Medulla oblongata (tissue), 1 donor: ENCODE results near the gene PAWR.
"Not testable (repeated sequence)": the region's sequence is repeated elsewhere in the genome, so short reads cannot be mapped to it uniquely, and the experiment has no call there.

Experiments
- DNase-seq: peaks from one replicate; pipeline ENCODE4 v3.0.0-alpha.2; 2015; ENCODE audit errors: extremely low spot score

PAWR gene

DNA sequence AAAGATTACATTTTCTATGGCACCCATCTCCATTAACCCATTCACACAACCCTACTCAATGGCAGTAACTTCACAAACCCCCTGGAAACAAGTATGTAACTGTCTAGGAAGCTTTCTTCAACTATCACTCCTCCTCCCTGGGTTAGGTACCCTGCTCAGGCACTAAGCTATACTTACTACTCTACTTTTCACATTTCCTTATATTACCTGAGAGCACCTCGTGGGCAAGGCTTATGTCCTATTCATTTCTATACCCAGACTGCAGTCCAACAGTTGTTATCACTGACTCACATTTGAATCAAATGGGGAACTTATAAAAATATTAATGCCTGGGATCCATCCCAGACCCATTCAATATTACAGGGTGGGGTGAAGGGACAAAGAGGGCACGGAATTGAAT lies 4.6 kb downstream of the PAWR start:
- no peak for DNase-seq

- no peak for DNase-seq
These were observed 5.7 kb downstream of the PAWR start for GRCh38 chr12:79685068-79685467.

DNA sequence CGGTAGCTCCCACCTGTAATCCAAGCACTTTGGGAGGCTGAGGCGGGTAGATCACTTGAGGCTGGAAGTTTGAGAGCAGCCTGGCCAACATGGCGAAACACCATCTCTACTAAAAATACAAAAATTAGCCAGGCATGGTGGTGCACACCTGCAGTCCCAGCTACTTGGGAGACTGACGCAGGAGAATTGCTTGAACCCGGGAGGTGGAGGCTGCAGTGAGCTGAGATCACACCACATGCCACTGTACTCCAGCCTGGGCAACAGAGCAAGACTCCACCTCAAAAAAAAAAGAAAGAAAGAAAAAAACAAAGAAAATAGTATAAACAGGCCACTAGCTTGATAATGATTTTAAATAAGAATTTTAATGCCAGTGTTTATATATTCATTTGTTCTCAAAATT lies 6.4 kb downstream of the PAWR start:
- not testable (repeated sequence) for DNase-seq

GRCh38 chr12:79682593-79682992 lies 8.2 kb downstream of the PAWR start:
- no peak for DNase-seq

- DNase-seq: no peak
These were observed 9.7 kb downstream of the PAWR start for GRCh38 chr12:79681008-79681590.

GRCh38 chr12:79680051-79680450 lies 10.7 kb downstream of the PAWR start:
- no peak for DNase-seq

GRCh38 chr12:79678306-79678705 lies 12.5 kb downstream of the PAWR start:
- DNase-seq: no peak

GRCh38 chr12:79677672-79678071 lies 13.1 kb downstream of the PAWR start:
- DNase-seq: no peak

DNA sequence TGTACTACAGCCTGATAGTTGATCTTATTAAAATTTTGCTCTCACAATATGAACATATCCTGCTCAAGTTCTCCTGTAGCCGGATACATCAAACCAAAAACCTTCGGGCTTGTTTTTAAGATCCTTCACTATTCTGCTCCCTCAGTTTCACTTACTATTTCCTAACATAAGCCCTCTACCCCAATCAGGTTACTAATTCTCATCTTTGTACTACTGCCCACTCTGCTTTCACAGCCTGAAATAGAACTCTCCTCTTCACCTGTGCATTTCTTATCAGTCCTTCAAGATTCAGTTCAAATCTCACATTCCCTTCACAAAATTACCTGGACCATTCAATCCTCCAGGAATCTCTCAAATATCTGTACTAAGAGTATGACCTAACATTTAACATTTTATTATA lies 14.2 kb downstream of the PAWR start:
- no peak for DNase-seq

- no peak for DNase-seq
These were observed 16.1 kb downstream of the PAWR start for GRCh38 chr12:79674629-79675028.

GRCh38 chr12:79673354-79673753 lies 17.4 kb downstream of the PAWR start:
- no peak for DNase-seq

DNA sequence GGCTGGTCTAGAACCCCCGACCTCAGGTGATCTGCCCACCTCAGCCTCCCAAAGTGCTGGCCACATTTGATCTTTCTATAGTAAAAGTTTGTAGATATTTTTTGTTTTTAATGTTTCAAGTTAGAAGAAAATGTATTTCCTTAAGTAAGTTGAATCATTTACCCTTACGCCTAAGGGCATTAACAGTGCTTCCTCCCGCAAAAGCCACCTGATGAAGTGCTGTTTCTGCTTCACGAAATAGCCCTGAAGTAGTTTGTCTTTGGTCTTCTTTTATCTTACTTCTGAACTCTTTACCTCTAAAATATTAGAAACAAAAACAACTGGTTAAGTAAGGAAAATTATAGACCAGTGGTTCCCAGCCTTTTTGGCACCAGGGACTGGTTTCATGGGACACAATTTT lies 22.7 kb downstream of the PAWR start:
- DNase-seq: no peak

DNA sequence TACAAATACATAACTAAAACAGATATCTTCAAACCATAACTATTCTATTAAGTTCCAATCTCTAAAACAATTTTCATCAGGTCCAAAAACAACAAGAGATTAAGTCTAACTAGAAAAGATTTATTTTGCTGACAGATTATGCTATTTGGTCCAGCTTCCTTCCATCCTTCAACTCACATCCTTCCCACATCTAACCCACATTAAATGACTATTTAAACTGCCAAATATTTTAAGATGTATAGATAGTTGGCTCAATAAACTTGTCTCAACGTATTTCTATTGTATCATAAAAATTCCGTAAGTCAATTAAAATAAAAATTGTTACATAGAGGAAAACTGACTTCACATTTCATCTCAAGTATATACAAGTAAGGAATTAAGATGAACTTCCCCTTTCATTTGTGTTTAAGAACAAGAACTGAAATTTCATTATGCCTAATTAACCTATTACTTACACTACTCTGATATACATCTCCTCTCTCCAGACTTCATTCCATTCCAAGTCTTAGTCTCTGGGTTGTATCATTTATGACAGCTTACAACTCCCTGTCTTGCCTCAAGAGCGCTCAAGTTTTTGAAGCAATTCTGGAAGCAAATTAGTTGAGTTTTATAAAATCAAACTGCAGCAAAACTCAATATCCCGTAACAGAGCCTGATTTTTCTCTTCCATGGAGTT lies 25.4 kb downstream of the PAWR start:
- no peak for DNase-seq

GRCh38 chr12:79664518-79664917 lies 26.2 kb downstream of the PAWR start:
- no peak for DNase-seq

GRCh38 chr12:79662046-79662811 lies 28.5 kb downstream of the PAWR start:
- no peak for DNase-seq

DNA sequence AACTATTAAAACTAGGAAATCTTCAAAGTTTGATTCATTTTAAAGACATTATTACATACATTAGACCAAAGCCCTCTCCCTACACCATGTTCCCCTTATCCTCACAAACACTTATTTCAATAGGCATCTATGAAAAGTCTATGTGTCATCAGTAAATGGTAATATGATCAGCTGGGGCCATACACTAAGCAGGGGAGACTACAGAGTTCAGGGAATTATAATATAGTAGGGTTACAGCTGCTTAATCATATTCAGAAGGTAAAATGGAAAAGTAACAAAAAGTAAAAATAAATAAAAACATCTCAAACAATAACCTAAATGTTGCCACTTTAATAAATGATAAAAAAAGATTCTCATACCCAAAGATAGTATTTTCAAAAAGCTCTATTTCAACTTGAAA lies 29.1 kb downstream of the PAWR start:
- DNase-seq: no peak

DNA sequence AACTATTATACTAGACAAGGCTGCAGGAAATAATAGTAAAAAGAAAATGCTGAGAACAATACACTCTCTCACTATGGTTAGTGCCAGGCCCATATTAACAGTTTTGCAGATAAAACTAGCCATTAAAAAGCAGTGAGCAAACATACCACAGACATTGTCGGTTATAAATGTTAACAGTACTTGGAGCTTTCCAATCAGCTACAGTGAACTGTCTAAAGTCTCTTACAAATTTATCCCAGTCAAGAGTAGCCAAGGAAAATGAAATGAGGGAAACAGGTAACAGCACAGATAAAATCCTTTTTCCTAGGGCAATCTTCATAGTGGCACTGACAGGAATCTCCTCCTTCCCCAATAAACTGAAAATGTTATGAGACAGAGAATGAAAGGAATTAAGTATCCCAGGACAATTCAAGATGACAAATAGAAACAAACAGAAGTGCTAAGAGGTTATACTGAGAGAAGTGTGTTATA lies 30.8 kb downstream of the PAWR start:
- DNase-seq: no peak

- no peak for DNase-seq
These were observed 32.5 kb downstream of the PAWR start for GRCh38 chr12:79658221-79658620.

- DNase-seq: no peak
These were observed 33.6 kb downstream of the PAWR start for GRCh38 chr12:79657136-79657535.

GRCh38 chr12:79655036-79655435 lies 35.7 kb downstream of the PAWR start:
- DNase-seq: no peak

- no peak for DNase-seq
These were observed 38.2 kb downstream of the PAWR start for GRCh38 chr12:79652521-79652920.

DNA sequence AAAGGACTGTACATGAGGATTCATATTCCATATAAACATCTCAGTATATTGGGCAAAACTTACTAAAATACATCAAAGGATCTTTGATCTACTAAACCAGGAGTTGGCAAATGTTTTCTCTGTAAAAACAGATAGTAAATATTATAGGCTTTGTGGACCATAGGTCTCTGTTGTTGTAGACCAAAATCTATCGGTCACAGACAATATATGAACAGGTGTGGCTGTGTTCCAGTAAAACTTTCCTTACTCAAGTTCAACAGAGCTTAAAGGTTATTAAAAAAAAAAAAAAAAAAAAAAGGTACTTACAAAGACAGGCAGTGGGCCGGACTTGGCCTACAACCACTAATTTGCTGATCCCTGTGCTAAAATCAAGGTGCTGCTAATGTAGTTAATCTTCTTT lies 40.3 kb downstream of the PAWR start:
- no peak for DNase-seq

DNA sequence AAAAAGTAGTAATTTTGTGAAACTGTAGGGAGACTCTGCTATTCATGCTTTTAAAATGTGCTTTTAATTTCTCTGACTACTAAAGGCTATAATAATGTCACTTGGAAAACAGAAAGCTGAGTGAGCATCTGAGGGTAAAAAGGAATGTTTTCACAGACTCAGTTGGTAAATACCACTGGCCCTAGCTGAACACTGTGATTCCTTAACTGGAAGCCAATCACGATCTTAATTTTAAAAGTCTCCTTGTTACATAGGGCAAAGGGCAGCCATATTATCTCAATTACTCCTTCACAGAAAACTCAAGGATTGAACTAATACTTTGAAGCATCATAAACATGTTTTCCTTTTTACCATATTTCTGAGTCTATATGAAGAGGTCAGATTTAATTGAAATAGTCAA lies 41.9 kb downstream of the PAWR start:
- no peak for DNase-seq
